HEK293 (cell line): Measurements from ENCODE around the gene HIPK4.

Experiments
- EGR2 ChIP-seq: fragments of 450-650 bp; formaldehyde crosslinking; IDR thresholded peaks from 2 replicates; pipeline ENCODE4 v1.5.1; 2016; ENCODE audit warnings: low read depth, missing biosample characterization, missing genetic modification characterization
- GLIS2 ChIP-seq: fragments of 450-650 bp; formaldehyde crosslinking; IDR thresholded peaks from 2 replicates; pipeline ENCODE4 v1.5.1; 2016; ENCODE audit warnings: missing biosample characterization, missing genetic modification characterization
- HOXD13 ChIP-seq: sonication (generic); formaldehyde crosslinking; IDR thresholded peaks from 2 replicates; pipeline ENCODE4 v1.8.0; 2022; ENCODE audit warnings: missing genetic modification reagents, borderline replicate concordance
- KLF1 ChIP-seq: fragments of 450-650 bp; formaldehyde crosslinking; IDR thresholded peaks from 2 replicates; pipeline ENCODE4 v1.5.1; 2016; ENCODE audit warnings: missing biosample characterization, missing genetic modification characterization
- RBAK ChIP-seq: fragments of 450-650 bp; formaldehyde crosslinking; IDR thresholded peaks from 2 replicates; pipeline ENCODE4 v1.5.1; 2016; ENCODE audit warnings: missing biosample characterization, missing genetic modification characterization
- SCRT1 ChIP-seq: fragments of 450-650 bp; formaldehyde crosslinking; IDR thresholded peaks from 2 replicates; pipeline ENCODE4 v1.5.1; 2016; ENCODE audit warnings: missing biosample characterization, missing genetic modification characterization, borderline replicate concordance
- SCRT2 ChIP-seq: fragments of 450-650 bp; formaldehyde crosslinking; IDR thresholded peaks from 2 replicates; pipeline ENCODE4 v1.5.1; 2016; ENCODE audit warnings: missing biosample characterization, missing genetic modification characterization
- ZBTB8A ChIP-seq: fragments of 450-650 bp; formaldehyde crosslinking; IDR thresholded peaks from 2 replicates; pipeline ENCODE4 v1.5.1; 2016; ENCODE audit warnings: missing biosample characterization, missing genetic modification characterization
- ZIC2 ChIP-seq: fragments of 450-650 bp; formaldehyde crosslinking; IDR thresholded peaks from 2 replicates; pipeline ENCODE4 v1.5.1; 2016; ENCODE audit warnings: missing biosample characterization, missing genetic modification characterization
- ZNF157 ChIP-seq: fragments of 450-650 bp; formaldehyde crosslinking; IDR thresholded peaks from 2 replicates; pipeline ENCODE4 v1.5.1; 2016; ENCODE audit warnings: missing biosample characterization, missing genetic modification characterization
- ZNF211 ChIP-seq: fragments of 450-650 bp; formaldehyde crosslinking; IDR thresholded peaks from 2 replicates; pipeline ENCODE4 v1.5.1; 2016; ENCODE audit warnings: low read depth, missing biosample characterization, missing genetic modification characterization
- ZNF221 ChIP-seq: fragments of 450-650 bp; formaldehyde crosslinking; IDR thresholded peaks from 2 replicates; pipeline ENCODE4 v1.5.1; 2017; ENCODE audit warnings: missing biosample characterization, missing genetic modification characterization, borderline replicate concordance
- ZNF266 ChIP-seq: fragments of 450-650 bp; formaldehyde crosslinking; IDR thresholded peaks from 2 replicates; pipeline ENCODE4 v1.5.1; 2016; ENCODE audit warnings: missing biosample characterization, missing genetic modification characterization, low read depth
- ZNF292 ChIP-seq: fragments of 450-650 bp; formaldehyde crosslinking; IDR thresholded peaks from 2 replicates; pipeline ENCODE4 v1.5.1; 2016; ENCODE audit warnings: low read depth, missing biosample characterization, missing genetic modification characterization, borderline replicate concordance
- ZNF324 ChIP-seq: fragments of 450-650 bp; formaldehyde crosslinking; IDR thresholded peaks from 2 replicates; pipeline ENCODE4 v1.5.1; 2016; ENCODE audit warnings: missing biosample characterization, missing genetic modification characterization
- ZNF514 ChIP-seq: fragments of 450-650 bp; formaldehyde crosslinking; IDR thresholded peaks from 2 replicates; pipeline ENCODE4 v1.5.1; 2016; ENCODE audit warnings: missing biosample characterization, missing genetic modification characterization
- ZNF571 ChIP-seq: fragments of 450-650 bp; formaldehyde crosslinking; IDR thresholded peaks from 2 replicates; pipeline ENCODE4 v1.5.0; 2017; ENCODE audit warnings: missing biosample characterization, missing genetic modification characterization
- ZNF610 ChIP-seq: fragments of 450-650 bp; formaldehyde crosslinking; IDR thresholded peaks from 2 replicates; pipeline ENCODE4 v1.5.1; 2016; ENCODE audit warnings: missing biosample characterization, missing genetic modification characterization, borderline replicate concordance
- ZNF626 ChIP-seq: fragments of 450-650 bp; sonication (Bioruptor Pico); formaldehyde crosslinking; IDR thresholded peaks from 2 replicates; pipeline ENCODE4 v1.5.1; 2018; ENCODE audit warnings: missing biosample characterization, missing genetic modification characterization, inconsistent platforms
- ZNF658 ChIP-seq: fragments of 450-650 bp; formaldehyde crosslinking; IDR thresholded peaks from 2 replicates; pipeline ENCODE4; 2016; ENCODE audit warnings: missing biosample characterization, missing genetic modification characterization
- ZNF701 ChIP-seq: fragments of 450-650 bp; formaldehyde crosslinking; IDR thresholded peaks from 2 replicates; pipeline ENCODE4 v1.5.1; 2016; ENCODE audit warnings: missing biosample characterization, missing genetic modification characterization
- ZSCAN16 ChIP-seq: fragments of 450-650 bp; formaldehyde crosslinking; IDR thresholded peaks from 2 replicates; pipeline ENCODE4 v1.5.1; 2016; ENCODE audit warnings: missing biosample characterization, missing genetic modification characterization
- ZSCAN23 ChIP-seq: fragments of 450-650 bp; formaldehyde crosslinking; IDR thresholded peaks from 2 replicates; pipeline ENCODE4 v1.5.1; 2016; ENCODE audit warnings: missing biosample characterization, missing genetic modification characterization
- TF ChIP-seq, protein P1 (sequence below): fragments of 450-650 bp; formaldehyde crosslinking; conservative IDR thresholded peaks from 2 replicates; pipeline ENCODE4 v1.5.1; 2016; ENCODE audit warnings: low read depth, missing biosample characterization, missing genetic modification characterization
- TF ChIP-seq, protein P2 (sequence below): fragments of 450-650 bp; formaldehyde crosslinking; IDR thresholded peaks from 2 replicates; pipeline ENCODE4 v1.5.1; 2016; ENCODE audit warnings: missing biosample characterization, missing genetic modification characterization
- TF ChIP-seq, protein P3 (sequence below): fragments of 450-650 bp; formaldehyde crosslinking; IDR thresholded peaks from 2 replicates; pipeline ENCODE4 v1.5.1; 2016; ENCODE audit warnings: missing biosample characterization, missing genetic modification characterization
- TF ChIP-seq, protein P4 (sequence below): fragments of 450-650 bp; formaldehyde crosslinking; IDR thresholded peaks from 2 replicates; pipeline ENCODE4 v1.5.1; 2016; ENCODE audit warnings: missing biosample characterization, missing genetic modification characterization, low read depth
- TF ChIP-seq, protein P5 (sequence below): fragments of 450-650 bp; formaldehyde crosslinking; IDR thresholded peaks from 2 replicates; pipeline ENCODE4 v1.5.1; 2017; ENCODE audit warnings: missing biosample characterization, mild to moderate bottlenecking, missing genetic modification characterization, moderate library complexity
- TF ChIP-seq, protein P6 (sequence below): fragments of 450-650 bp; formaldehyde crosslinking; IDR thresholded peaks from 2 replicates; pipeline ENCODE4 v1.5.1; 2016; ENCODE audit warnings: missing biosample characterization, missing genetic modification characterization

Gene HIPK4

DNA sequence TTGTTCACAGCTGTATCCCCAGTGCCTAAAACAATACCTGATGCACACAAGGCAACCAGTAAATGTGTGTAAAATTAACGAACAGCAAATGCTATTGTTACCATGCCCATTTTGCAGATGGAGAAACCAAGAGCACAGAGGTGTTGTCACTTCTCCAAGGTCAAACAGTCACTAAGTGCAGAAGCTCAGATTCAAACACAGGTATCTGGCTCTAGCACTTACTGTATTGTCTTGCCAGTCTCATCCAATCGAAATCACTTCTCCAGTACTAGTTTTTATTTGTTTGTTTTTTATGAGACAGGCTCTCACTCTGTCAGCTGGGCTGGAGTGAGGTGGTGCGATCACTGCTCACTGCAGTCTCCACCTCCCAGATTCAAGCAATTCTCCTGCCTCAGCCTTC is 27.8 kb downstream of the HIPK4 start (continued):
- TF ChIP-seq, protein P1, sequence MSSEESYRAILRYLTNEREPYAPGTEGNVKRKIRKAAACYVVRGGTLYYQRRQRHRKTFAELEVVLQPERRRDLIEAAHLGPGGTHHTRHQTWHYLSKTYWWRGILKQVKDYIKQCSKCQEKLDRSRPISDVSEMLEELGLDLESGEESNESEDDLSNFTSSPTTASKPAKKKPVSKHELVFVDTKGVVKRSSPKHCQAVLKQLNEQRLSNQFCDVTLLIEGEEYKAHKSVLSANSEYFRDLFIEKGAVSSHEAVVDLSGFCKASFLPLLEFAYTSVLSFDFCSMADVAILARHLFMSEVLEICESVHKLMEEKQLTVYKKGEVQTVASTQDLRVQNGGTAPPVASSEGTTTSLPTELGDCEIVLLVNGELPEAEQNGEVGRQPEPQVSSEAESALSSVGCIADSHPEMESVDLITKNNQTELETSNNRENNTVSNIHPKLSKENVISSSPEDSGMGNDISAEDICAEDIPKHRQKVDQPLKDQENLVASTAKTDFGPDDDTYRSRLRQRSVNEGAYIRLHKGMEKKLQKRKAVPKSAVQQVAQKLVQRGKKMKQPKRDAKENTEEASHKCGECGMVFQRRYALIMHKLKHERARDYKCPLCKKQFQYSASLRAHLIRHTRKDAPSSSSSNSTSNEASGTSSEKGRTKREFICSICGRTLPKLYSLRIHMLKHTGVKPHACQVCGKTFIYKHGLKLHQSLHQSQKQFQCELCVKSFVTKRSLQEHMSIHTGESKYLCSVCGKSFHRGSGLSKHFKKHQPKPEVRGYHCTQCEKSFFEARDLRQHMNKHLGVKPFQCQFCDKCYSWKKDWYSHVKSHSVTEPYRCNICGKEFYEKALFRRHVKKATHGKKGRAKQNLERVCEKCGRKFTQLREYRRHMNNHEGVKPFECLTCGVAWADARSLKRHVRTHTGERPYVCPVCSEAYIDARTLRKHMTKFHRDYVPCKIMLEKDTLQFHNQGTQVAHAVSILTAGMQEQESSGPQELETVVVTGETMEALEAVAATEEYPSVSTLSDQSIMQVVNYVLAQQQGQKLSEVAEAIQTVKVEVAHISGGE (tag by site-specific recombination): no peak
- TF ChIP-seq ZNF514 (tag by site-specific recombination): no peak
- TF ChIP-seq, protein P2, sequence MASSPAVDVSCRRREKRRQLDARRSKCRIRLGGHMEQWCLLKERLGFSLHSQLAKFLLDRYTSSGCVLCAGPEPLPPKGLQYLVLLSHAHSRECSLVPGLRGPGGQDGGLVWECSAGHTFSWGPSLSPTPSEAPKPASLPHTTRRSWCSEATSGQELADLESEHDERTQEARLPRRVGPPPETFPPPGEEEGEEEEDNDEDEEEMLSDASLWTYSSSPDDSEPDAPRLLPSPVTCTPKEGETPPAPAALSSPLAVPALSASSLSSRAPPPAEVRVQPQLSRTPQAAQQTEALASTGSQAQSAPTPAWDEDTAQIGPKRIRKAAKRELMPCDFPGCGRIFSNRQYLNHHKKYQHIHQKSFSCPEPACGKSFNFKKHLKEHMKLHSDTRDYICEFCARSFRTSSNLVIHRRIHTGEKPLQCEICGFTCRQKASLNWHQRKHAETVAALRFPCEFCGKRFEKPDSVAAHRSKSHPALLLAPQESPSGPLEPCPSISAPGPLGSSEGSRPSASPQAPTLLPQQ (tag by site-specific recombination): no peak
- no peak for TF ChIP-seq ZNF610 (tag by site-specific recombination)
- TF ChIP-seq ZNF266 (tag by site-specific recombination): no peak
- no peak for TF ChIP-seq ZNF626 (tag by site-specific recombination)
- 0 out of 2 replicates have a peak, but pooled peaks have one; percentile 2 for TF ChIP-seq ZNF211 (tag by site-specific recombination)
- TF ChIP-seq SCRT2 (tag by site-specific recombination): no peak
- TF ChIP-seq ZSCAN16 (tag by site-specific recombination): no peak
- TF ChIP-seq ZNF658: no peak
- no peak for TF ChIP-seq SCRT1 (tag by site-specific recombination)
- TF ChIP-seq, protein P3, sequence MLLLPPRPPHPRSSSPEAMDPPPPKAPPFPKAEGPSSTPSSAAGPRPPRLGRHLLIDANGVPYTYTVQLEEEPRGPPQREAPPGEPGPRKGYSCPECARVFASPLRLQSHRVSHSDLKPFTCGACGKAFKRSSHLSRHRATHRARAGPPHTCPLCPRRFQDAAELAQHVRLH: 0 out of 2 replicates have a peak, but pooled peaks have one; percentile 32
- TF ChIP-seq EGR2 (tag by site-specific recombination): no peak
- TF ChIP-seq HOXD13 (CRISPR knock-in tag): no peak
- TF ChIP-seq ZNF157 (tag by site-specific recombination): no peak
- peak; percentile 84 for TF ChIP-seq ZNF324 (tag by site-specific recombination)
- TF ChIP-seq KLF1 (tag by site-specific recombination): peak; percentile 7; the same call in 1 of the 2 replicates
- TF ChIP-seq ZNF571 (tag by site-specific recombination): no peak
- TF ChIP-seq, protein P4, sequence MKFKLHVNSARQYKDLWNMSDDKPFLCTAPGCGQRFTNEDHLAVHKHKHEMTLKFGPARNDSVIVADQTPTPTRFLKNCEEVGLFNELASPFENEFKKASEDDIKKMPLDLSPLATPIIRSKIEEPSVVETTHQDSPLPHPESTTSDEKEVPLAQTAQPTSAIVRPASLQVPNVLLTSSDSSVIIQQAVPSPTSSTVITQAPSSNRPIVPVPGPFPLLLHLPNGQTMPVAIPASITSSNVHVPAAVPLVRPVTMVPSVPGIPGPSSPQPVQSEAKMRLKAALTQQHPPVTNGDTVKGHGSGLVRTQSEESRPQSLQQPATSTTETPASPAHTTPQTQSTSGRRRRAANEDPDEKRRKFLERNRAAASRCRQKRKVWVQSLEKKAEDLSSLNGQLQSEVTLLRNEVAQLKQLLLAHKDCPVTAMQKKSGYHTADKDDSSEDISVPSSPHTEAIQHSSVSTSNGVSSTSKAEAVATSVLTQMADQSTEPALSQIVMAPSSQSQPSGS: no peak
- TF ChIP-seq, protein P5, sequence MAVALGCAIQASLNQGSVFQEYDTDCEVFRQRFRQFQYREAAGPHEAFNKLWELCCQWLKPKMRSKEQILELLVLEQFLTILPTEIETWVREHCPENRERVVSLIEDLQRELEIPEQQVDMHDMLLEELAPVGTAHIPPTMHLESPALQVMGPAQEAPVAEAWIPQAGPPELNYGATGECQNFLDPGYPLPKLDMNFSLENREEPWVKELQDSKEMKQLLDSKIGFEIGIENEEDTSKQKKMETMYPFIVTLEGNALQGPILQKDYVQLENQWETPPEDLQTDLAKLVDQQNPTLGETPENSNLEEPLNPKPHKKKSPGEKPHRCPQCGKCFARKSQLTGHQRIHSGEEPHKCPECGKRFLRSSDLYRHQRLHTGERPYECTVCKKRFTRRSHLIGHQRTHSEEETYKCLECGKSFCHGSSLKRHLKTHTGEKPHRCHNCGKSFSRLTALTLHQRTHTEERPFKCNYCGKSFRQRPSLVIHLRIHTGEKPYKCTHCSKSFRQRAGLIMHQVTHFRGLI (tag by site-specific recombination): no peak
- no peak for TF ChIP-seq ZNF221
- TF ChIP-seq GLIS2 (tag by site-specific recombination): no peak
- TF ChIP-seq, protein P6, sequence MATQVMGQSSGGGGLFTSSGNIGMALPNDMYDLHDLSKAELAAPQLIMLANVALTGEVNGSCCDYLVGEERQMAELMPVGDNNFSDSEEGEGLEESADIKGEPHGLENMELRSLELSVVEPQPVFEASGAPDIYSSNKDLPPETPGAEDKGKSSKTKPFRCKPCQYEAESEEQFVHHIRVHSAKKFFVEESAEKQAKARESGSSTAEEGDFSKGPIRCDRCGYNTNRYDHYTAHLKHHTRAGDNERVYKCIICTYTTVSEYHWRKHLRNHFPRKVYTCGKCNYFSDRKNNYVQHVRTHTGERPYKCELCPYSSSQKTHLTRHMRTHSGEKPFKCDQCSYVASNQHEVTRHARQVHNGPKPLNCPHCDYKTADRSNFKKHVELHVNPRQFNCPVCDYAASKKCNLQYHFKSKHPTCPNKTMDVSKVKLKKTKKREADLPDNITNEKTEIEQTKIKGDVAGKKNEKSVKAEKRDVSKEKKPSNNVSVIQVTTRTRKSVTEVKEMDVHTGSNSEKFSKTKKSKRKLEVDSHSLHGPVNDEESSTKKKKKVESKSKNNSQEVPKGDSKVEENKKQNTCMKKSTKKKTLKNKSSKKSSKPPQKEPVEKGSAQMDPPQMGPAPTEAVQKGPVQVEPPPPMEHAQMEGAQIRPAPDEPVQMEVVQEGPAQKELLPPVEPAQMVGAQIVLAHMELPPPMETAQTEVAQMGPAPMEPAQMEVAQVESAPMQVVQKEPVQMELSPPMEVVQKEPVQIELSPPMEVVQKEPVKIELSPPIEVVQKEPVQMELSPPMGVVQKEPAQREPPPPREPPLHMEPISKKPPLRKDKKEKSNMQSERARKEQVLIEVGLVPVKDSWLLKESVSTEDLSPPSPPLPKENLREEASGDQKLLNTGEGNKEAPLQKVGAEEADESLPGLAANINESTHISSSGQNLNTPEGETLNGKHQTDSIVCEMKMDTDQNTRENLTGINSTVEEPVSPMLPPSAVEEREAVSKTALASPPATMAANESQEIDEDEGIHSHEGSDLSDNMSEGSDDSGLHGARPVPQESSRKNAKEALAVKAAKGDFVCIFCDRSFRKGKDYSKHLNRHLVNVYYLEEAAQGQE: no peak
- no peak for TF ChIP-seq ZSCAN23 (tag by site-specific recombination)
- TF ChIP-seq ZNF701 (tag by site-specific recombination): no peak
- TF ChIP-seq ZNF292 (tag by site-specific recombination): no peak
- no peak for TF ChIP-seq ZBTB8A (tag by site-specific recombination)
- TF ChIP-seq RBAK (tag by site-specific recombination): no peak
- TF ChIP-seq ZIC2 (tag by site-specific recombination): no peak
